ENCODE measurements around the gene C1orf198. TPM values are rescaled to one million over a fixed set of nuclear protein-coding genes. Genes with fewer than 3 reads are reported as not detected.

Gene C1orf198
- total and polyA plus RNA-seq, 2 of the 4 experiments (the other 2 are of a cell fraction), result 67.4 to 76.2 TPM

DNA sequence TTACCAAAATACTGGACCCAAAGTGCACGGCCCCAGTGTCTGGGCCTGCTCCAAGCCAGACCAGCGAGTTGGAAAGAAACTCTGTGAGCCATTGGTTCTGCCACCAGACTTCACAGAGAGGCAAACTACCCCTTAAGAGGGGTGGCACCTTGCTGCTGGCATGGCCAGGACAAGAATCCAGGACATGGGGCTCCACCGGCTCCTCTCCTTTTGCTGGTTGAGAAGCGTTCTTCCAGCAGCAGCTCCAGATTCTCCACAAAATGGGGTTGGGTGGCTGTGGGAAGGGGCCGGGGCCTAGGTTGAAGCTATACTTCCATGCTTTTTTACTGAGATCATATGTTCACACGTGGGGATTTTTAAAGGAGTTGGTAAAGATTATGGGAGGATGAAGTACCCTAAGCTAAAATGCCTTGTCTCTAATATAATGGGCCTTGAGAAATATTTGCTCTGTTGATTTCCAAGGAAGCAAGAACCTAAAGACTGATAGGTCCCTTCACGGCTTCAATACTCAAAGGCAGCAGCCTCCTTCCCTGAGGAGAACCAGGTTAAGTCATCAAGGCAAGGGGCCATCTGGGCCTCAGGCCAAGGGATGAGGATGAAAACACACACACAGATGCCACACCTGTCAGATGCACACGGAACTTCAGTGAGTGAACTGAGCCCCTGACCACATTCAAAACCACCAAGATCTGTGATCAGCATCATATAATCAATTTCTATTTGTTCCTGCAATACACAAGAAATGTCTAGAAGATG lies 3.1 kb downstream of the C1orf198 start:
- peaks cover 18 to 77% of the 10 kb centered on the region in 2 experiments for H3K79me1 ChIP-seq (ENCODE audit: low read depth in 1 of 2, low read length in 2 of 2)
- peak overlapping the region; percentile 16 for H2AK9ac ChIP-seq (replicated peaks; ENCODE audit: low read depth, low read length, poor library complexity)
- H3K18ac ChIP-seq (ENCODE audit: low read depth, low read length), result no peak overlapping the region
- H3K9me1 ChIP-seq (ENCODE audit: insufficient read depth, low read length), result peaks cover 27% of the 10 kb centered on the region
- no peak for ATAC-seq (ENCODE audit: low read depth)
- no CpG with 5 or more reads among the region's 8 CpGs for WGBS, 2 experiments (ENCODE audit: extremely low coverage in 2 of 2, insufficient read length in 1 of 2)
- H4K8ac ChIP-seq (ENCODE audit: low read depth in 2 of 2, low read length in 2 of 2), result 0 out of 4 replicates have a peak overlapping the region, but pooled peaks of 1 of the 2 experiments have one; percentile 4
- in situ Hi-C loops (cut with MboI; ENCODE audit: low sequenced_read_pairs) (loop anchor here (25.0 kb wide), 1 partner anchor 778 kb away; no protein-coding TSS in a partner anchor), intact Hi-C loops (cut with micrococcal nuclease) (loop anchor here (5.0 kb wide), 1 partner anchor 177 kb away; the partner anchor contains the start of gene FAM89A), dilution Hi-C loops (cut with HindIII; ENCODE audit: low sequenced_read_pairs, unreplicated experiment) (no loop called here)
- no peak for DNase-seq
- H4K91ac ChIP-seq (ENCODE audit: insufficient read depth, low read depth, low read length), result no peak overlapping the region; the same call in 1 of the 2 replicates
- TF ChIP-seq, protein P1, sequence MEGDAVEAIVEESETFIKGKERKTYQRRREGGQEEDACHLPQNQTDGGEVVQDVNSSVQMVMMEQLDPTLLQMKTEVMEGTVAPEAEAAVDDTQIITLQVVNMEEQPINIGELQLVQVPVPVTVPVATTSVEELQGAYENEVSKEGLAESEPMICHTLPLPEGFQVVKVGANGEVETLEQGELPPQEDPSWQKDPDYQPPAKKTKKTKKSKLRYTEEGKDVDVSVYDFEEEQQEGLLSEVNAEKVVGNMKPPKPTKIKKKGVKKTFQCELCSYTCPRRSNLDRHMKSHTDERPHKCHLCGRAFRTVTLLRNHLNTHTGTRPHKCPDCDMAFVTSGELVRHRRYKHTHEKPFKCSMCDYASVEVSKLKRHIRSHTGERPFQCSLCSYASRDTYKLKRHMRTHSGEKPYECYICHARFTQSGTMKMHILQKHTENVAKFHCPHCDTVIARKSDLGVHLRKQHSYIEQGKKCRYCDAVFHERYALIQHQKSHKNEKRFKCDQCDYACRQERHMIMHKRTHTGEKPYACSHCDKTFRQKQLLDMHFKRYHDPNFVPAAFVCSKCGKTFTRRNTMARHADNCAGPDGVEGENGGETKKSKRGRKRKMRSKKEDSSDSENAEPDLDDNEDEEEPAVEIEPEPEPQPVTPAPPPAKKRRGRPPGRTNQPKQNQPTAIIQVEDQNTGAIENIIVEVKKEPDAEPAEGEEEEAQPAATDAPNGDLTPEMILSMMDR (conservative IDR thresholded peaks at IDR 0.05; ENCODE audit: low read depth, low read length), result no peak
- no peak for TF ChIP-seq RFX5 (IDR thresholded peaks at IDR 0.05; ENCODE audit: low read depth, low read length)
- no peak for TF ChIP-seq FOS (IDR thresholded peaks at IDR 0.05; ENCODE audit: low read depth, low read length)
- H3K4me1 ChIP-seq (ENCODE audit: control insufficient read depth, insufficient read depth, low read length), result peaks cover 40% of the 10 kb centered on the region
- H3K14ac ChIP-seq (replicated peaks; ENCODE audit: low read depth, low read length), result no peak overlapping the region
- peak overlapping the region; percentile 36 for H3K23ac ChIP-seq (ENCODE audit: low read depth, low read length)
- no peak overlapping the region for H2BK20ac ChIP-seq (ENCODE audit: low read depth, low read length)
- H3K9me3 ChIP-seq (ENCODE audit: control insufficient read depth, insufficient read depth, low read length), result no peaks in the 10 kb centered on the region
- H3K27me3 ChIP-seq (ENCODE audit: control insufficient read depth, insufficient read depth, low read length), result no peaks in the 10 kb centered on the region
- H4K20me1 ChIP-seq (ENCODE audit: insufficient read depth, low read length), result peaks cover 57% of the 10 kb centered on the region
- peaks cover 14% of the 10 kb centered on the region for H3K36me3 ChIP-seq (ENCODE audit: control insufficient read depth, insufficient read depth, low read length)
- CTCF ChIA-PET, result interaction anchor here (0.8 kb wide), 1 partner anchor 10 kb away, joined by 3 read pairs; no protein-coding TSS in a partner anchor
- POLR2A ChIA-PET (ENCODE audit: unreplicated experiment), result no interaction called here
- H3K4ac ChIP-seq (ENCODE audit: low read depth, low read length), result peak overlapping the region; percentile 29; the same call in 1 of the 2 replicates
- no peak overlapping the region for H2AFZ ChIP-seq (replicated peaks; ENCODE audit: low read length, poor library complexity)
- H4K5ac ChIP-seq (ENCODE audit: low read depth, low read length), result no peak overlapping the region
- no peak overlapping the region for H2BK120ac ChIP-seq (ENCODE audit: low read depth, low read length)
- H3K4me2 ChIP-seq (ENCODE audit: low read depth, low read length), result peak overlapping the region; percentile 93
- BruUV-seq (replicated peaks), result no TSS peak
- H3K4me3 ChIP-seq (ENCODE audit: insufficient read depth, low read depth, low read length), result no peak overlapping the region
- no peak overlapping the region for H2BK5ac ChIP-seq (ENCODE audit: low read depth, low read length, poor library complexity, severe bottlenecking)
- H2BK15ac ChIP-seq (ENCODE audit: low read depth, low read length), result 0 out of 3 replicates have a peak overlapping the region, but pooled peaks have one; percentile 42
- H3K27ac ChIP-seq (ENCODE audit: insufficient read depth, low read length), result no peak overlapping the region
- H2AK5ac ChIP-seq (ENCODE audit: low read depth, low read length), result peak overlapping the region; percentile 77; the same call in 1 of the 2 replicates
- no peak overlapping the region for H3K56ac ChIP-seq (ENCODE audit: extremely low read depth, insufficient read depth, low read length)
- H3K9ac ChIP-seq (ENCODE audit: low read depth, low read length), result no peak overlapping the region

Measured in IMR-90 (cell line).